Heart left ventricle (tissue), 13 donors: ENCODE data around the gene ANXA3.
A peak's percentile ranks its signal among the peaks of the same experiment; 100 is the strongest.

Experiments used
- CTCF ChIP-seq, 12 donors: fragments of 200-600 bp; sonication (generic) in 4 of 12; IDR thresholded peaks; one replicate each; pipeline versions ENCODE4 v1.5.0 to v1.8.0; 2018 to 2022; ENCODE audit warnings: antibody characterized with exemption in 12 of 12, mild to moderate bottlenecking in 5 of 12
- POLR2A ChIP-seq, 2 donors: fragments of 450-650 bp; IDR thresholded peaks; one replicate each; pipeline ENCODE4 v1.6.1; 2017; ENCODE audit warnings: antibody characterized with exemption in 2 of 2, mild to moderate bottlenecking in 2 of 2, moderate library complexity in 2 of 2
- donor health status: ischemic (EF 13 %, LVEDD 7.1; RV severe dilation, severe dysfunction).
- donor health status: DM: no; HTN: yes; CAD: no.
- donor health status: DM: no; HTN: no; CAD: no.
- donor health status: ischemic (EF 25% LVEDD 6.9; RV normal size, moderate dysfunction).
- donor health status: ischemic (EF 25% LVEDD 5.7; RV mildly dilated, moderate dysfunction).
- donor health status: ischemic (EF 35%, LVEDD 5.7; RV mildly dilated, moderate dysfunction).
- donor health status: nonischemic (EF 11% LVEDD 7.7; RV severe dilation, severe dysfunction).
- donor health status: DM: yes; HTN: yes; CAD: no.
- donor health status: PGD.
- donor health status: ischemic (EF 29% LVEDD 5.4; RV normal size, mild dysfunction).
- donor health status: nonischemic (EF 23%, LVEDD 6.1; RV moderate dilation, normal function).

DNA sequence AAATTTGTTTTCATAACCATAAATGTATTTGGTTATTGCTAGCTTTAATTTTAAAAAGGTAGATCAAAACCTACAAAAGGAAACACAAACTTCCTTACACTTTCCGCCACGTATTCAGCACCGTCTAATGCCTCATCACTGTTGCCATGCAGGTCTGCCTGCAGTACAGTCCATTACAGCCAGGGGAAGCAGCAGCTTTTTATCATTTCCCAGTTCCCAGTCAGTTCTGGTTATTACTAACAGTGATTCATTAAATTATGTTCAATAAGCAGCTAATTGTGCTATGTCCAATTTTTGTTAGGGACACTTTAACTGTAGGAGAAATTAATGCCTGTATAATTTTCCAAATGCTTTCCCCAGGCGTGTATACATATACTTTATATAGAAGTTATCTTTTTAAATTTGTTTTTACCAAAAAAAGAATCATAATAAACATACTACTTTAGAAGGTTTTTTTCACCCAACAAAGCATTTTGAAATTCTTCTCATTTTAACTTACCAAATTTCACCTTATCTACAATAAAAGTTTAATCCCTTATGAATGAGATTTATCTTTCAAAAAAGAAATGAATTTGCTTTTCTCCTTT is 93.3 kb downstream of the ANXA3 start:
- TF ChIP-seq CTCF (IDR thresholded peaks at IDR 0.05) (peak; percentile 79 to 97 (median 94)), POLR2A (IDR thresholded peaks at IDR 0.05) (no peak)
